Activated CD4-positive, CD25-positive, alpha-beta regulatory T cell treated with anti-CD3 and anti-CD28 coated beads, Interleukin-2, amount 50 U/mL, for 16 hours (primary cell): Measurements from ENCODE around the gene SHROOM3.

Experiments used
- DNase-seq: peaks from one replicate; pipeline ENCODE4 v3.0.0-alpha.2; 2020; ENCODE audit warnings: low read depth, low spot score

The SHROOM3 gene

GRCh38 chr4:76750716-76751115, 315.7 kb downstream of the SHROOM3 start:
- no peak for DNase-seq

- DNase-seq, result no peak
Observed at GRCh38 chr4:76751612-76752343, 316.7 kb downstream of the SHROOM3 start.

- no peak for DNase-seq
Observed at GRCh38 chr4:76752861-76753501, 318.0 kb downstream of the SHROOM3 start.

GRCh38 chr4:76753814-76754213, 318.8 kb downstream of the SHROOM3 start:
- no peak for DNase-seq

- no peak for DNase-seq
Observed at GRCh38 chr4:76754439-76754838, 319.4 kb downstream of the SHROOM3 start.

- no peak for DNase-seq
Observed at GRCh38 chr4:76755756-76756155, 320.7 kb downstream of the SHROOM3 start.

- no peak for DNase-seq
Observed at GRCh38 chr4:76756416-76756815, 321.4 kb downstream of the SHROOM3 start.

GRCh38 chr4:76757418-76757939, 322.4 kb downstream of the SHROOM3 start:
- DNase-seq, result no peak

GRCh38 chr4:76758290-76758882, 323.4 kb downstream of the SHROOM3 start:
- DNase-seq, result no peak

GRCh38 chr4:76758996-76759395, 324.0 kb downstream of the SHROOM3 start:
- DNase-seq, result no peak

GRCh38 chr4:76760193-76760592, 325.2 kb downstream of the SHROOM3 start:
- DNase-seq, result no peak

- no peak for DNase-seq
Observed at GRCh38 chr4:76762137-76763130, 327.4 kb downstream of the SHROOM3 start.

GRCh38 chr4:76764251-76764650, 329.2 kb downstream of the SHROOM3 start:
- DNase-seq, result no peak

GRCh38 chr4:76765473-76766183, 330.6 kb downstream of the SHROOM3 start:
- DNase-seq, result no peak

GRCh38 chr4:76767983-76768382, 333.0 kb downstream of the SHROOM3 start:
- DNase-seq, result no peak

- no peak for DNase-seq
Observed at GRCh38 chr4:76772498-76773106, 337.6 kb downstream of the SHROOM3 start.

GRCh38 chr4:76773766-76774165, 338.7 kb downstream of the SHROOM3 start:
- DNase-seq, result no peak

GRCh38 chr4:76779740-76780459, 344.9 kb downstream of the SHROOM3 start:
- DNase-seq, result no peak

- DNase-seq, result no peak
Observed at GRCh38 chr4:76780781-76781697, 346.0 kb downstream of the SHROOM3 start.
